ENCODE data around the gene C1orf232.

Gene C1orf232

DNA sequence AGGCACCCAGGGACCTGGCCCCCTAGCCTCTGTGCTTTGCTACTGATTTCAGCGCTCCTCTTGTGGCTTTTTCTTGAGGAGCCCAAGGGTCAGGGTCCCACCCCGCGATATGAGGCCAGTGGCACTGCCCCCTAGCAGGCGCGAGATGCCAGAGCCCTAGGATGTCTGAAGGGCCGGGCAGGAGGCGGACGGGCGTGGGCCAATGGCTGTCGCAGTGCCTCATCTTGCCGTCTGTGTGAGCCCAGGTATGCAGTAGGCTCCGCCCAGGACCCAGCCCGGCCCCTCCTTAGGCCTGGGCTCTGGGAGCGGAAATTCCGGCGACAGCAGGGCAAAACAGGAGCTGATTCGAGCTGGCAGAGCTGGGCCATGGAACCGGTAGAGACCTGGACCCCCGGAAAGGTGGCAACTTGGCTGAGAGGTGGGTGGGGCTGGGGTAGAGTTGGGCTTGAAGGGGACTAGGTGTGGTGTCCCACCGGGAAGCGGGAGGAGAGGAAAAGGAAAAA is 8.5 kb upstream of the C1orf232 start, which contains the start of gene CNKSR1:
Gene CNKSR1, plus strand, starts transcription at position 310 of the 503 bp plus-strand sequence. Its CDS starts 57 bp downstream, at position 367.
- DNase-seq = no peak

- DNase-seq = no peak
These were observed 6.6 kb upstream of the C1orf232 start for GRCh38 chr1:26175346-26175745.

DNA sequence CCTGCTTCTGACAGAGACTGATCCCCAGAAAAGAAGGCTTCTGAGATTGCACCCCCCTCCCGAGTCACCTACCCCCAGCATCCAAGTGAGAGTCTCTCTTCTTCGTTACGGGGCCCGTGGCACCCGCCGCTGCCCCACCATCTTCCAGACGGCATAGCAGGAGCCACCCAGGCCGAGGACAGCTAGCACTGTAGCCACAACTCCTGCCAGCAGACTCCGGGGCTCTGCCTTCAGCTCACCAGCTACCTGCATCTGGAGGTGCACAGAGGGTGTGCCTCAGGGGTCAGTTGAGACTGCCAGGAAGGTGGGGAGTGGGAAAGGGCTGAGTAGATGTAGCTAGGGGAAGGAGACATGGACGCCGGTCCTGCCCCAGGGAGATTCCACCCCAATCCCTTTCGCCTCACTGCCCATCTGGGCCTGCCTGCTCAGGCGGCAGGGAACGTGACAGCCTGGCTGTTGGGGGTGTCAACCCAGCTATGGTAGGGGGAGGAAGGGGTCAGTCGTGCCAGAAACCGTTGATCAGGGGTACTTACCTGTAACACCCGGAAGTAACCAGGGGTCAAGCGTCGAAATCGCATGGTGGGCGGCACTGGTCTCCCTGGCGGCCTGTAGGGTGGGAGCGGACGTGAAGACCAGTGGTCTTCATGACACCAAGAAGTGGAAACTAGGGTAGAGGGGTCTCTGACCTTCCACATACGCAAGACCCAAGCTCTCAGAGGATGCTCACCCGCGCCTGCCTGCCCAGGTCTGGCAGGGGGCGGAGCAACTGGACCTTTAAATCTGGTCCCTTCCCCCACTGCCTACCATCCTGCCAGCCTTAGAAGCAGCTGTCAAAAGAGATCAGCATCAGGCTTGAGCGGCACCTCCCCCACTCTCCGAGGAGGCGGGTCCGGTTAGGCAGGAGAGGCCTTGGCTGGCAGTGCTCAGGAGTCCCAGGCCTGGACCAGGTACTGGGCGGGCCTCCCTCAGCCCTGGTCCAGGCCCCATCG is 2.6 kb upstream of the C1orf232 start, which contains the start of gene ZNF593OS:
Gene ZNF593OS, minus strand, starts transcription at position 749 of the 989 bp plus-strand sequence. Its CDS starts 171 bp downstream, at position 578.
- DNase-seq = no peak

DNA sequence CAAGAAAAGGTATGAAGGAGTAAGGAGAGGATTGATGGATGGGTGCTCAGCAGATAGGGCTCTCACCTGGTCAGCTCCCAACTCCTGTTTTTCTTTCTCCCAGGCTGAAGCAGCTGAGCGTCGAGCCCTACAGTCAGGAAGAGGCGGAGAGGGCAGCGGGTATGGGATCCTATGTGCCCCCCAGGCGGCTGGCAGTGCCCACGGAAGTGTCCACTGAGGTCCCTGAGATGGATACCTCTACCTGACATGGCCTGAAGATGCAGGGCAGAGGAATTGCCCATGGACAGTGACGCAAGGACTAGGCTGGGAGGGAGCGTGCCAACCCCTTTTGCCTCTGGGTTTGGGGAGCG is 1.7 kb upstream of the C1orf232 start:
- no peak for DNase-seq

DNA sequence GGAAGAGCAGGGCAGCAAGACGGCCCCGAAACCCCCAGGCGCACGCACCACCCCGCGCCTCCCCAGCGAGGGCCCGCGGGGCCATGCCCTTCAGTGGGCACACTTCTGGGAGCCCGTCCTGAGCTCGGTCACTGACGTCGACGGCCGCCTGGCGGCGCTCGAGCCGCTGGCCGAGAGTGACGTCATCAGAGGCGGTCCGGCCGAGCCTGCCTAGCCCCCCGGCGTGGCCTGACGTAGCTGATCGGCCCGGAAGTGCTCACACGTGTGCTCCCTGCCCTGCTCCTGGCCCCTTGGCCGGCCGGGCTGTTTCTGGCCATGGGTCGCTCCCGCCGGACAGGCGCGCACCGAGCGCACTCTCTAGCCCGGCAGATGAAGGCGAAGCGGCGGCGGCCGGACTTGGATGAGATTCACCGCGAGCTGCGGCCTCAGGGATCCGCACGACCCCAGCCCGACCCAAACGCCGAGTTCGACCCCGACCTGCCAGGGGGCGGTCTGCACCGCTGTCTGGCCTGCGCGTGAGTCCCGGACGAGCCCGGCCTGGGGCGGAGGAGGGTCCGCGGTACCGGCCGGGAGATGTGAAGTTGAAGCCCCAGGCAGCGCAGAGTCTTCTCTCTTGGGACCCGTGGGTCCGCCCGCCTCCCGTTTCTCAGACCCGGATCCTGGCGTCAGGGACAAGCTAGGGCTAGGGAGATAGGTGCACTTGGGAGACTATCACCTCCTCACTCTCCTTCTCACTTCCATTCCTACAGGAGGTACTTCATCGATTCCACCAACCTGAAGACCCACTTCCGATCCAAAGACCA is 1.1 kb upstream of the C1orf232 start, which contains the start of gene ZNF593:
Gene ZNF593, plus strand, starts transcription at position 240 of the 803 bp plus-strand sequence. Its CDS starts 76 bp downstream, at position 316.
- DNase-seq = peak; percentile 64 to 89 (median 77)

DNA sequence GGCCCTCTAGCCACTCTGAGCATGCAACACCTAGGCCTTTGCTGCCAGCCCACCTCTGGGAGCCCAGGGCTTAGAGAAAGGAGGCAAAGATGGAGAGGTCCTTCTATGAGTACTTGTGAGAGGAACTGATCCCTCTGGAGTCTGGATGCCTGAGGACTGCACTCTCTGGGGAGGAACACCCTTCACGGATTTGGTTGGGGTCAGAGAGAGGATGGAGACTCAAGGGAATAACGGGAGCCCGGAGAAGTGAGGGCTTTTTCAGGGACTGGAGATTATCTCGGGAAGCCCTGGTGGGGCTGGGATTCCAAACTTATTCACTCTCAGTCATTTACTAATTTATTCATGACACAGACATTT is 413 bp upstream of the C1orf232 start:
- no peak for DNase-seq

GRCh38 chr1:26166719-26167281 is 2.0 kb downstream of the C1orf232 start:
- DNase-seq = peak in 1 of 5 donors; percentile 35

- no peak for DNase-seq
These were observed 3.6 kb downstream of the C1orf232 start for GRCh38 chr1:26164861-26165842.

GRCh38 chr1:26164036-26164860 is 4.5 kb downstream of the C1orf232 start:
- DNase-seq = peak in 4 of 5 donors; percentile 22 to 51 (median 34)

DNA sequence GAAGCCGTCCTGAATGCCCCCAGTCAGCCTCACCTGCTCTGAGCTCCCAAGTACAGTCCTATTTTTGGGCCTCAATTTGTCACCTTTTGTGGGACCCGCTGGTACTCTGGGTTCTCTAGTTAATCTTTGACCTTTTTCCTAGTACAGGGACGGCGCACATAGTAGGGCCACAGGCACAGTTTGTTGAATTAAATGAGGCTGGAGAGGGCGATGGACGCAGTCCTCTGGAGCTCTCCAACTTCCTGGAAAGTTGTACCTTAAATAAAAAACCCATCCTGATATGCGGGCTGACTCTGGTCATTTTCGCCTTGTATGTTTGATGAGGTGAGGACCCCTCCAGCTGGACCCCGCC is 5.1 kb downstream of the C1orf232 start:
- no peak for DNase-seq

DNA sequence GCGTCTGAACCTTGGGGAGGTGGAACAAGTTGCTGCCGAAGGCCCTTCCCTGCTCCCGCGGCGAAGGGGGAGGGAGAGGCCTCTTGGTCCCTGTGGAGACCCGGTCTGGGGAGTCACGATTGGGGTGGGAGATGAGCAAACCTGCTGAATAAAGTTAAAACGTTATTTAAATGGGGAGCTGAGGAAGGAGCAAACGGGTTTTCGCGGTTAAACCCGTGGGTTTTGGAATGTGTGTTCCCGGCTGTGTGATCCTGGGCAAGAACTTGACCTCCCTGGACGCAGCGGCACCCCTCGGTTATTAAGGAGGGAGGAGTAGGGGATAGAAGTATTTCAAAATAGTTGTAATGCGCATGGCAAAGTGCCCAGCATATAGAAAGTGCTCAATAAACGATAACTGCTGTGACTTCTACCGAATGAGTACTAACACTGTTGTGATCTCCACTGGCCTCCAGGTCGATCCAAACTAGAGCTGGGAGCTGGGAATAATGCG is 6.5 kb downstream of the C1orf232 start:
- no peak for DNase-seq

- peak in 3 of 5 donors; percentile 20 to 34 (median 33) for DNase-seq
These were observed 7.1 kb downstream of the C1orf232 start for GRCh38 chr1:26161415-26162219.

GRCh38 chr1:26160527-26161414 is 8.0 kb downstream of the C1orf232 start:
- no peak for DNase-seq

DNA sequence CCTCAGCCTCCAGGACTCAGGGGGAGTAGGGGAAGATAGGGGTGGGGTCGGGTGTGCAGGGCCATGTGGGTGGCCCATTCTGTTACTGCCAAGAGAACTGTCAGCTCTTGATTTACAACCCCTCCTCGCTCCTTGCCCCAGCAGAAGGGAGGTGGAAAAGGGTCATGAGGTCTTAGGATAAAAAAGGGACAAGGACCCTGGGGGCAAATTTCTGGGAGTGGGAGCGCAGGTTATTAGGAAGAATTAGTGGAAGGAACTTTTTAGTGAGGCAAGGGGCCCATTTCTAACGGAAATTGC is 9.1 kb downstream of the C1orf232 start:
- DNase-seq = no peak

GRCh38 chr1:26158908-26159742 is 9.6 kb downstream of the C1orf232 start, which contains the start of gene FAM110D:
FAM110D (plus strand) TSS chr1:26159079; CDS start chr1:26161292, 2,213 bp downstream.
- DNase-seq = no peak

DNA sequence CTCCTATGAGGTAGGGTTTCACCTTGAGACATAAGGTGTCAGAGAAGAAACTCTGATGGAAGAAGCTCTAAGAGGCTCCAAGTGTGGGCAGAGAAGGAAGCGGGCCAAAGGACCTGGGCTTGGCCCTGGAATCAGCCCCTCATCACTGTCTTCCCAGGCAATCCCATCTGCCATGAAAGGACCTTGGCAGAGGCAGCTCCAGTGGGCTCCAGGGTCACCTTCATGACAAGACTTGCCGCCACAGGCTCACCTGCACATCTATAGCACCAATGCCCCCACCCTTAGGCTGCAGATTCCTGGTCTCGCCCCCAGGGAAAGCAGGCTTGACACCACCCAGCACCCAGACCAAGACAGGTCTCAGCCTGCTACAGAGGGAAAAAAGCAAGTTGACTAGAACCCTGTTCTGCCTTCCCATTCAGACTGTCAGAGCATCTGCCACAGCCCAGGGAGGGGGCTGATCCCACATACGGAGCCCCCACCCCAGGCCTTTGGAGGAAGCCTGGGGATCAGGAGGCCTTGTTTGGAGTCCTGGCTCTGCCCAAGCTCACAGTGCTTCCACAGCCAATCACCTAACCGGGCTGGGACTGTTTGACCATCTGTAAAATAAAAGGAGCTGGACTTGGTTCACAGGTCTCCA is 10.4 kb downstream of the C1orf232 start:
- DNase-seq = no peak
